Measurements from ENCODE around the gene OR7G3. TPM values are rescaled to one million over a fixed set of nuclear protein-coding genes. Genes with fewer than 3 reads are reported as not detected.

Gene OR7G3
- total and polyA plus RNA-seq, 2 of the 8 experiments (the other 6 are each of a cell fraction or from before 2014, with no cell fraction given): not detected

DNA sequence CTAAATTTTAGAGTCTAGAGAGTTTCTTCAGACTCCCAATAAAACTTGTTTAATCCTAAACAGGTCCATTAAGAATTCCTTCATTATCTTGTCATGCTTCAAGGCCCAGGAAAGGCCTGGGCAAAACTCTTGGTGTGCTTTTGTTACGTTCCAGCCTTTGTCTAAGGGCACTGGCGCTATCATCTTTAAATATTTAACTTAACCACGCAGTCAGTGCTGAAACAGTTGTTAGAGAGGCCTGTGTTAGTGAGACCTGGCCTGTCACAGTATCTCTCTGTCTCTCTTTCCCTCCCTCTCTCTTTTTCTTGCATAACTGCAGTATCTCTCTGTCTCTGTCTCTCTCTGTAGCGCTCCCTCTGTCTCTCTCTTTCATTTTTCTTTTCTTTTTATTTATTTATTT lies 48.1 kb downstream of the OR7G3 start (continued):
- TF ChIP-seq, protein P1, sequence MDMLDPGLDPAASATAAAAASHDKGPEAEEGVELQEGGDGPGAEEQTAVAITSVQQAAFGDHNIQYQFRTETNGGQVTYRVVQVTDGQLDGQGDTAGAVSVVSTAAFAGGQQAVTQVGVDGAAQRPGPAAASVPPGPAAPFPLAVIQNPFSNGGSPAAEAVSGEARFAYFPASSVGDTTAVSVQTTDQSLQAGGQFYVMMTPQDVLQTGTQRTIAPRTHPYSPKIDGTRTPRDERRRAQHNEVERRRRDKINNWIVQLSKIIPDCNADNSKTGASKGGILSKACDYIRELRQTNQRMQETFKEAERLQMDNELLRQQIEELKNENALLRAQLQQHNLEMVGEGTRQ (IDR thresholded peaks at IDR 0.05; ENCODE audit: low read length): no peak
- TF ChIP-seq BRCA1 (IDR thresholded peaks at IDR 0.05; ENCODE audit: low read depth, low read length) (no peak), ZNF274 (IDR thresholded peaks at IDR 0.05; ENCODE audit: borderline replicate concordance, extremely low read depth, low read length) (no peak)

All from H1 (cell line).